T-cell (primary cell): Measurements from ENCODE around the gene ZNF408. TPM values are rescaled to one million over a fixed set of nuclear protein-coding genes. Genes with fewer than 3 reads are reported as not detected.
A peak's percentile ranks its signal among the peaks of the same experiment; 100 is the strongest.

ENCODE experiments used
- ATAC-seq, 4 experiments: fragments of 200-7000 bp in 3 of 4; fragments of 150-1000 bp in 1 of 4; cut with Tn5 transposase; replicated peaks in 1 of 4; 1 replicate in 3 of 4; 2 replicates in 1 of 4; pipeline ENCODE4 v1.10.0; 2021; ENCODE audit warnings: moderate library complexity in 3 of 4, mild to moderate bottlenecking in 2 of 4, moderate number of reproducible peaks in 1 of 4
- CTCF ChIA-PET, 2 donors: fragments of 300-600 bp; sonication (Branson Sonifier 250); formaldehyde crosslinking; loops; one replicate each; lab custom pipeline; 2022; ENCODE audit warnings: antibody characterized with exemption in 2 of 2; lab: Charles Lee
- POLR2A ChIA-PET, 2 donors: fragments of 300-600 bp; sonication (Branson Sonifier 250); formaldehyde crosslinking; loops; one replicate each; lab custom pipeline; 2022; ENCODE audit warnings: antibody characterized with exemption in 2 of 2; lab: Charles Lee
- DNase-seq, 35 experiments: peaks; one replicate each; pipeline versions ENCODE4 v3.0.0 to v3.0.0-alpha.2; 2013 to 2023
- H3K27ac ChIP-seq: one replicate; pipeline ENCODE4 v1.5.1; 2013; ENCODE audit warnings: low read length
- H3K27me3 ChIP-seq, 2 experiments: replicated peaks in 1 of 2; 1 replicate in 1 of 2; 2 replicates in 1 of 2; pipeline versions ENCODE4 v1.6.1 to v1.7.0; 2013; ENCODE audit warnings: low read length in 1 of 2, mixed read lengths in 1 of 2; ENCODE audit not compliant: control insufficient read depth in 2 of 2, insufficient read depth in 2 of 2; ENCODE audit errors: extremely low read depth in 1 of 2
- H3K36me3 ChIP-seq, 2 donors: 1 replicate in 1 of 2; 2 replicates in 1 of 2; pipeline versions ENCODE4 v1.6.1 to v1.7.0; 2013; ENCODE audit warnings: low read length in 1 of 2; ENCODE audit not compliant: control insufficient read depth in 2 of 2, insufficient read depth in 1 of 2; ENCODE audit errors: extremely low read depth in 1 of 2
- H3K4me1 ChIP-seq, 2 experiments: 1 replicate in 1 of 2; 2 replicates in 1 of 2; pipeline versions ENCODE4 v1.6.1 to v1.7.0; 2013; ENCODE audit warnings: low read length in 2 of 2, mixed read lengths in 1 of 2; ENCODE audit not compliant: insufficient read depth in 2 of 2, control insufficient read depth in 1 of 2; ENCODE audit errors: extremely low read depth in 1 of 2
- H3K4me3 ChIP-seq, 2 donors: 1 replicate in 1 of 2; 2 replicates in 1 of 2; pipeline versions ENCODE4 v1.5.1 to v1.7.0; 2013; ENCODE audit warnings: mild to moderate bottlenecking in 2 of 2, low read length in 1 of 2, moderate library complexity in 1 of 2; ENCODE audit not compliant: control insufficient read depth in 1 of 2; ENCODE audit errors: extremely low read depth in 1 of 2
- H3K9me3 ChIP-seq: 2 replicates; pipeline ENCODE4 v1.7.0; 2013
- H3K27ac Mint-ChIP-seq, 2 donors: one replicate each; pipeline ENCODE4 v1.8.0; 2020 to 2021; ENCODE audit warnings: mild to moderate bottlenecking in 2 of 2, mixed read lengths in 2 of 2
- H3K27me3 Mint-ChIP-seq, 2 donors: one replicate each; pipeline ENCODE4 v1.8.0; 2021 to 2022; ENCODE audit warnings: mixed read lengths in 2 of 2
- H3K36me3 Mint-ChIP-seq: one replicate; pipeline ENCODE4 v1.8.0; 2021; ENCODE audit warnings: mixed read lengths
- H3K4me1 Mint-ChIP-seq, 3 donors: one replicate each; pipeline ENCODE4 v1.8.0; 2020 to 2022; ENCODE audit warnings: mixed read lengths in 3 of 3, mild to moderate bottlenecking in 1 of 3
- H3K4me3 Mint-ChIP-seq, 3 donors: one replicate each; pipeline ENCODE4 v1.8.0; 2020 to 2022; ENCODE audit warnings: mild to moderate bottlenecking in 3 of 3, mixed read lengths in 3 of 3, moderate library complexity in 3 of 3
- H3K9me3 Mint-ChIP-seq, 3 donors: one replicate each; pipeline ENCODE4 v1.8.0; 2020 to 2022; ENCODE audit warnings: mixed read lengths in 3 of 3
- WGBS: methylation state at CpG from one replicate; pipeline ENCODE4 v1.1.5; 2013; ENCODE audit warnings: missing lambda C conversion rate; ENCODE audit not compliant: insufficient coverage; 5-methylcytosine and 5-hydroxymethylcytosine counted together
- total RNA-seq, 35 experiments: library from RNA in 6 of 35; stranded (reverse) in 6 of 35; fragments of 120-200 nt in 1 of 35; gene quantifications; one replicate each; pipeline versions ENCODE4 v1.2.1 to v1.2.4 and lab custom pipeline; 2013 to 2026

ZNF408 gene
- 10 to 100 TPM in 4 of 5 donors, 1 to 10 TPM in 1; 6.1 to 22.4 (median 19.7) TPM for total RNA-seq
- total RNA-seq (2013) = 7.3 TPM
- total RNA-seq (lab: John Stamatoyannopoulos, UW) = 6.8 to 25.5 (median 17.2) reads per million in 29 experiments

DNA sequence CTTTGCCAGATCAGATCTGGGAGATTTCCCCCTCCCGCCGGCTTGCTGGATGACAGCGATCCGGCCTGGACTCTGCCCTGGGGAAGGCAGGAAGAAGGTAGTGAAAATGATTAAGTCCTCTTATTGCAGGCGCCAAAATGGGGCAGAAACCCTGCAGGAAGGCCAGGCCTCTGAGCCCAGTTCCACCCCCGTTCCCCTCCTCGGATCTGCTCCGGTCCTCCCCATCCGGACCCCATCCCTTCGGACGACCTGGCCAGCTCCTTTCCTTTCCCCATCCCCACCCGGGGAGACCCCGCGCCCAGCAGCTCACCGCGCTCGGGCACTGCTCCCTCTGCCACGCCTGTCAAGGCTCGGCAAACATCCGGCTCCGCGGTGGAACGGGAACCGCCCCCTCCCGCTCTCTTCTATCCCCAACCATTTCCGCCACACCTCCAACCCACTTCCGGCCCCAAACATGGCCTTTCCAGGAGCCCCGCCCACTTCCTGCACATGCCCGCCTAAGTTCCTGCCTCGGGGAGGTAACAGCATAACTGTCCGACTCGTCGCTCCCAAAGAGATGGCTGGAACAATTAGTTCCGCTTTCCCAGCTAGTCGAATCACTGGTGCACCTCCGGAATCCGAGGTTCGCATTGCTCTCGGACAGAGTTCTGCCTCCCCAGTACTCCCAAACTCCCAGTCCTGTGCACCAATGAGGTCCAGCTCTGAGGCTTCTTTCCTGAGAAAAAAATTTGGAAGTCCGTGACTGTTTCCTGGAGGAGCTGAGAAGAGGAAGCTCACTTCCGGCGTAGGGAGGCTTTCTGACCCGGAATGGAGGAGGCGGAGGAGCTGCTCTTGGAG, at the start of gene ZNF408, which contains the start of gene ARHGAP1:
ZNF408 (plus strand) TSS at position 791 of the 837 bp plus-strand sequence; CDS start at position 808, 17 bp downstream.
ARHGAP1 (minus strand) TSS at position 379 of the 837 bp plus-strand sequence. CDS start 4,512 bp downstream, outside the sequence.
- H3K9me3 Mint-ChIP-seq = no peaks in the 10 kb centered on the region
- H3K36me3 Mint-ChIP-seq = peaks cover 34% of the 10 kb centered on the region
- no peaks in the 10 kb centered on the region for H3K27me3 ChIP-seq
- under 1% methylated on average over 38 of the region's 44 CpGs for WGBS
- H3K4me1 Mint-ChIP-seq = peaks cover 50 to 66% (median 61%) of the 10 kb centered on the region in 3 donors
- CTCF ChIA-PET = interaction anchor here (0.6 to 1.2 kb wide), 3 partner anchors 126 to 453 kb away, joined by 3 read pairs; no protein-coding TSS in a partner anchor
- peak within 1 kb of the TSS; percentile 30 for H3K27ac ChIP-seq
- no peaks in the 10 kb centered on the region for H3K9me3 ChIP-seq
- DNase-seq = peak; percentile 95 to 100 (median 99)
- peaks cover 23 to 49% of the 10 kb centered on the region in 2 donors for H3K36me3 ChIP-seq
- POLR2A ChIA-PET = interaction anchor here (0.5 to 1.6 kb wide), 3 partner anchors 30 to 146 kb away, joined by 3 read pairs; no protein-coding TSS in a partner anchor
- peak within 1 kb of the TSS; percentile 98 to 99 for H3K27ac Mint-ChIP-seq
- H3K4me1 ChIP-seq = peaks cover 27 to 59% of the 10 kb centered on the region in 2 experiments
- H3K4me3 ChIP-seq = peak within 1 kb of the TSS; percentile 70 to 97
- H3K27me3 Mint-ChIP-seq = no peaks in the 10 kb centered on the region
- H3K4me3 Mint-ChIP-seq = peak within 1 kb of the TSS; percentile 93 to 99 (median 97)
- ATAC-seq = peak; percentile 91 to 94 (median 92)

DNA sequence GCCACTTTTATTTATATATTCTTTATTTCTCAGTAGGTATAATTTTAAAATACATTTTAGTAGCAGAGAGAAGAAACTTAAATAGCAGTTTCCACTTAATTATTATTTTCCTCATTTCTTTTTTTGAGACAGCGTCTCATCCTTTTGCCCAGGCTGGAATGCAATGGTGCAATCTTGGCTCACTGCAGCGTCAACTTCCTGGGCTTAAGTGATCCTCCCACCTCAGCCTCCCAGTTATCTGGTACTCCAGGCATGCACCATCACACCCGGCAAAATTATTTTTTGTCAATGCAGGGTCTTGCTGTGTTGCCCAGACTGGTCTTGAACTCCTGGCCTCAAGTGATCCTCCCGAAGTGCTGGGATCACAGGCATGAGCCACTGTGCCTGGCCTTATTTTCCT, 45.2 kb upstream of the ZNF408 start:
- H3K9me3 ChIP-seq = no peaks in the 10 kb centered on the region
- Mint-ChIP-seq H3K9me3 (no peaks in the 10 kb centered on the region), H3K4me3 (no peak overlapping the region), H3K27ac (no peak overlapping the region), H3K36me3 (peaks cover 59% of the 10 kb centered on the region), H3K27me3 (no peaks in the 10 kb centered on the region), H3K4me1 (no peaks in the 10 kb centered on the region)
- DNase-seq = no peak
- no peaks in the 10 kb centered on the region for H3K27me3 ChIP-seq
- no peaks in the 10 kb centered on the region for H3K4me1 ChIP-seq
- WGBS = 95% methylated on average over 3 of the region's 4 CpGs
- CTCF ChIA-PET = interaction anchor here in 1 of 2 donors (2.0 kb wide), 1 partner anchor 16 kb away, joined by 5 read pairs; no protein-coding TSS in a partner anchor
- no peak overlapping the region for H3K4me3 ChIP-seq
- H3K36me3 ChIP-seq = peaks cover 10 to 81% of the 10 kb centered on the region in 2 donors
- POLR2A ChIA-PET = interaction anchor here in 1 of 2 donors (0.9 kb wide), 1 partner anchor 11 kb away, joined by 4 read pairs; no protein-coding TSS in a partner anchor
- no peak for ATAC-seq
- H3K27ac ChIP-seq = no peak overlapping the region

DNA sequence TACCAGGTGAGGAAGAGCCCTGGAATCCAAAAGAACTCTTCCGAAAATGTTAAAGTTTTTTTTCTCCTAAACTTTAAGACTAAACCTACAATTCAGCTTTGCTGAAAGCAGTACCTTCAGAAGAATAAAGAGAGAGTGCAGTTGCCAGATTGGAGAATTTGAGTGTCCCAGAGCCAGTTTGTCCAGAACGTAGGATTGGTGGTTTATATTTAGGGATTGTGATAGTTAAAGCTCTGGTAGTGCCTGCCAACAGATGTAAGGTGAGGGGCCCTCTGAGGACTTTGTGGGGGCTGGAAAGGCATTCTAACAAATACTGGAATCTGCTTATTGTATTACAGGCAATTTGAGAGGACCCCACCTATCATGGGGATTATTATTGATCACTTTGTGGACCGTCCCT, 43.6 kb upstream of the ZNF408 start:
- no peaks in the 10 kb centered on the region for H3K4me1 Mint-ChIP-seq
- no peaks in the 10 kb centered on the region for H3K9me3 ChIP-seq
- ChIA-PET POLR2A (interaction anchor here in 1 of 2 donors (0.6 kb wide), 1 partner anchor 327 kb away, joined by 4 read pairs; no protein-coding TSS in a partner anchor), CTCF (interaction anchor here in 1 of 2 donors (0.8 to 2.0 kb wide), 2 partner anchors 14 to 40 kb away, joined by 3 to 5 read pairs; partner anchors contain the start of genes ATG13 and HARBI1)
- no peak overlapping the region for H3K4me3 ChIP-seq
- H3K27me3 Mint-ChIP-seq = no peaks in the 10 kb centered on the region
- no peak for ATAC-seq
- H3K27ac Mint-ChIP-seq = no peak overlapping the region
- peaks cover 10 to 78% of the 10 kb centered on the region in 2 donors for H3K36me3 ChIP-seq
- DNase-seq = no peak
- H3K4me1 ChIP-seq = no peaks in the 10 kb centered on the region
- 100% methylated on average over 1 of the region's 3 CpGs for WGBS
- H3K36me3 Mint-ChIP-seq = peaks cover 48% of the 10 kb centered on the region
- no peak overlapping the region for H3K4me3 Mint-ChIP-seq
- no peaks in the 10 kb centered on the region for H3K27me3 ChIP-seq
- H3K9me3 Mint-ChIP-seq = no peaks in the 10 kb centered on the region
- no peak overlapping the region for H3K27ac ChIP-seq

DNA sequence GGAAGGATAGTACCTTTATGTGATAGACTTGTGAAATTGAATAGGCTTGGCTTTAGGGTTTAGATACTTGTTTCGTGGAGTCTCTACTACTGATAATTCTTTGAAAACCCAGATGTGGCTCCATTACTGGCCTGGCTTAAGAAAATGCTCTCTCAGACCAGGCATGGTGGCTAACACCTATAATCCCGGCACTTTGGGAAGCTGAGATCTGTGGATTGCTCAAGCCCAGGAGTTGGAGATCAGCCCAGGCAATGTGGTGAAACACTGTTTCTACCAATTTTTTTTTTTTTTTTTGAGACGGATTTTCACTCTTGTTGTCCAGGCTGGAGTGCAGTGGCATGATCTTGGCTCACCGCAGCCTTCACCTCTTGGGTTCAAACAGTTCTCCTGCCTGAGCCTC, 42.6 kb upstream of the ZNF408 start:
- Mint-ChIP-seq H3K27me3 (no peaks in the 10 kb centered on the region), H3K27ac (no peak overlapping the region), H3K4me3 (no peak overlapping the region), H3K36me3 (peaks cover 47% of the 10 kb centered on the region), H3K4me1 (no peaks in the 10 kb centered on the region), H3K9me3 (no peaks in the 10 kb centered on the region)
- H3K4me3 ChIP-seq = no peak overlapping the region
- CTCF ChIA-PET = no interaction called here
- no peaks in the 10 kb centered on the region for H3K27me3 ChIP-seq
- WGBS = 97% methylated on average over 3 of the region's 4 CpGs
- H3K36me3 ChIP-seq = peaks cover 4 to 76% of the 10 kb centered on the region in 2 donors
- POLR2A ChIA-PET = interaction anchor here (0.6 to 0.7 kb wide), 3 partner anchors 45 to 165 kb away, joined by 4 to 5 read pairs (median 4); no protein-coding TSS in a partner anchor
- no peaks in the 10 kb centered on the region for H3K4me1 ChIP-seq
- no peak for ATAC-seq
- DNase-seq = no peak
- no peaks in the 10 kb centered on the region for H3K9me3 ChIP-seq
- H3K27ac ChIP-seq = no peak overlapping the region

DNA sequence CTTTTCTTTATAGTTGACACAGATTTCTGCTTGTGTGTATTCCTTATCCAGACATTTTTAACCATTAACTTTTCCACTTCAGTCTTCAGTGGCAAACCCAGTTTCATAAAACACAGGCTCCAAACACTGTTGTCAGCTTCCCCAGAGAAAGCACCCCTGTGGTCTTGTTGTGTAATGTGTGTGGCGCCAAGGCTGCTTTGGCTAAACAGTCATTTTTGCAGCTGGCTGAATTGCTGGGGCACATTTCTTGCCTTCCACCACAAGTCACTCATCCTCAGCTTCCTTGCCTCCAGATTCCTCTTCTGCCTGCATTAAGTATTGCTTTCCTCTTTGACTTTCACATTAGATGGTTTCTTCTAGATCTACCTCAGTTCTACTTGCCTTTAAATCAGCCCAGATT, 40.9 kb upstream of the ZNF408 start:
- ChIA-PET CTCF (interaction anchor here in 1 of 2 donors (0.6 kb wide), 1 partner anchor 9 kb away, joined by 4 read pairs; no protein-coding TSS in a partner anchor), POLR2A (interaction anchor here (0.6 kb wide), 4 partner anchors 21 to 700 kb away, joined by 3 to 5 read pairs (median 5); partner anchors contain the start of gene ZNF408 (in 1 of the 2))
- Mint-ChIP-seq H3K27ac (peak overlapping the region in 1 of 2 donors; percentile 11), H3K9me3 (no peaks in the 10 kb centered on the region), H3K27me3 (no peaks in the 10 kb centered on the region), H3K36me3 (peaks cover 53% of the 10 kb centered on the region), H3K4me1 (no peaks in the 10 kb centered on the region), H3K4me3 (no peak overlapping the region)
- ATAC-seq = no peak
- Histone ChIP-seq H3K27me3 (no peaks in the 10 kb centered on the region), H3K4me3 (no peak overlapping the region), H3K36me3 (peaks cover 6 to 82% of the 10 kb centered on the region in 2 donors), H3K27ac (no peak overlapping the region), H3K4me1 (no peaks in the 10 kb centered on the region), H3K9me3 (no peaks in the 10 kb centered on the region)
- DNase-seq = no peak
- no CpG with 5 or more reads among the region's 1 CpG for WGBS

DNA sequence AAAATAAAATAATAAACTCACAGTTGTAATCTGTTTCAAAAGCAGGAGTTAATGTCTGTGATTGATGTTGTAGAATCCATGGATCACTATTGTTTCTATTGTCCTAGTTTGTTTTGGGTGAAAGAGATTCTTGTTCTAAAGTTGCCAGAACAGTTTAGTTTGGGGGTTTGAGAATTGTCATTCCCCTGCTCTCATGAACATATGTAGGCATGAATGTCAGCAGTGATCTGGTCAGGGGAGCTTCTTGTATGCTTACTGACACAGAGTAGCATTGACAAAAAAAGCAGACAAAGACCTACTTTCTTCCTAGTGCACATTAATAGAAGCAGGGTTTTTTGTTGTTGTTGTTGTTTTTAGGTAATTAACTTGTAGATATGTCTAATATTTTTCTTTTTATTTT, 39.0 kb upstream of the ZNF408 start:
- peaks cover 58% of the 10 kb centered on the region for H3K36me3 Mint-ChIP-seq
- H3K27ac Mint-ChIP-seq = no peak overlapping the region
- peaks cover 6 to 86% of the 10 kb centered on the region in 2 donors for H3K36me3 ChIP-seq

More for the DNA sequence above, 39.0 kb upstream of the ZNF408 start:
- H3K9me3 Mint-ChIP-seq = no peaks in the 10 kb centered on the region
- POLR2A ChIA-PET = no interaction called here
- ATAC-seq (no peak), DNase-seq (no peak)
- Histone ChIP-seq H3K27me3 (no peaks in the 10 kb centered on the region), H3K27ac (no peak overlapping the region), H3K4me3 (no peak overlapping the region), H3K9me3 (no peaks in the 10 kb centered on the region), H3K4me1 (no peaks in the 10 kb centered on the region)
- H3K4me1 Mint-ChIP-seq = no peaks in the 10 kb centered on the region
- no peak overlapping the region for H3K4me3 Mint-ChIP-seq
- no peaks in the 10 kb centered on the region for H3K27me3 Mint-ChIP-seq
- CTCF ChIA-PET = interaction anchor here in 1 of 2 donors (0.7 kb wide), 1 partner anchor 22 kb away, joined by 3 read pairs; no protein-coding TSS in a partner anchor
